A172 (cell line): ENCODE data around the gene RPS8. TPM values are rescaled to one million over a fixed set of nuclear protein-coding genes. Genes with fewer than 3 reads are reported as not detected.
A peak's percentile ranks its signal among the peaks of the same experiment; 100 is the strongest.
"Not testable (repeated sequence)": the region's sequence is repeated elsewhere in the genome, so short reads cannot be mapped to it uniquely, and the experiment has no call there.

Experiments used
- DNase-seq: peaks from one replicate; pipeline ENCODE4 v3.0.0-alpha.2; 2015; ENCODE audit warnings: low spot score
- total RNA-seq: library from RNA; depleted of rRNA; stranded (reverse); fragments of >200 nt; shearing (Covaris generic); gene quantifications from 2 replicates; pipeline ENCODE4 v1.2.3, GENCODE V29; 2014

Gene RPS8
- total RNA-seq, 1 experiment from 2014 or later, result 1,717 TPM

GRCh38 chr1:44780583-44781121 is 5.3 kb downstream of the RPS8 start:
- no peak for DNase-seq

GRCh38 chr1:44783697-44784093 is 8.4 kb downstream of the RPS8 start:
- no peak for DNase-seq

GRCh38 chr1:44784094-44785028 is 9.0 kb downstream of the RPS8 start:
- no peak for DNase-seq

- no peak for DNase-seq
Measured at GRCh38 chr1:44785029-44785380, 9.7 kb downstream of the RPS8 start.

GRCh38 chr1:44785501-44786137 is 10.3 kb downstream of the RPS8 start:
- no peak for DNase-seq

GRCh38 chr1:44786138-44786840 is 10.9 kb downstream of the RPS8 start:
- DNase-seq, result no peak

- DNase-seq, result no peak
Measured at GRCh38 chr1:44786841-44787426, 11.6 kb downstream of the RPS8 start.

- no peak for DNase-seq
Measured at GRCh38 chr1:44787506-44787905, 12.2 kb downstream of the RPS8 start.

GRCh38 chr1:44788120-44788860 is 12.9 kb downstream of the RPS8 start, which contains the start of gene BEST4:
Gene BEST4, minus strand, starts transcription at chr1:44788170. Its CDS starts 465 bp downstream, at chr1:44787705.
- DNase-seq, result no peak

GRCh38 chr1:44790968-44791801 is 15.8 kb downstream of the RPS8 start:
- no peak for DNase-seq

- no peak for DNase-seq
Measured at GRCh38 chr1:44792736-44793502, 17.6 kb downstream of the RPS8 start.

GRCh38 chr1:44797886-44798285 is 22.5 kb downstream of the RPS8 start:
- DNase-seq, result not testable (repeated sequence)

GRCh38 chr1:44798481-44799365 is 23.4 kb downstream of the RPS8 start:
- no peak for DNase-seq

GRCh38 chr1:44799770-44800584 is 24.6 kb downstream of the RPS8 start, which contains the start of gene PLK3:
Gene PLK3, plus strand, starts transcription at chr1:44800377. Its CDS starts 87 bp downstream, at chr1:44800464.
- peak; percentile 95 for DNase-seq

- DNase-seq, result no peak
Measured at GRCh38 chr1:44801491-44802305, 26.4 kb downstream of the RPS8 start.

GRCh38 chr1:44802306-44803061 is 27.1 kb downstream of the RPS8 start:
- DNase-seq, result no peak
